K562 (cell line): ENCODE data around the gene SUSD3. TPM values are rescaled to one million over a fixed set of nuclear protein-coding genes. Genes with fewer than 3 reads are reported as not detected.

ENCODE experiments used
- ARID1B ChIP-seq: fragments of 450-650 bp; IDR thresholded peaks from 2 replicates; pipeline ENCODE4 v1.6.1; 2016; ENCODE audit warnings: antibody characterized with exemption, mild to moderate bottlenecking, inconsistent platforms
- BCL6 ChIP-seq: fragments of 250-450 bp; sonication (Bioruptor Pico); IDR thresholded peaks from 2 replicates; pipeline ENCODE4 v1.4.0; 2020
- CBX3 ChIP-seq, 2 experiments: IDR thresholded peaks; 1 replicate in 1 of 2; 2 replicates in 1 of 2; pipeline ENCODE4 v1.6.1; 2012; ENCODE audit warnings: inconsistent platforms in 2 of 2, low read length in 2 of 2, borderline replicate concordance in 1 of 2, control low read depth in 1 of 2
- EGR1 ChIP-seq: fragments of 450-650 bp; conservative IDR thresholded peaks from 2 replicates; pipeline ENCODE4 v1.6.1; 2017; ENCODE audit warnings: mild to moderate bottlenecking
- HDAC1 ChIP-seq, 2 experiments: fragments of 450-650 bp; IDR thresholded peaks; 2 replicates each; pipeline ENCODE4 v1.6.1; 2016 to 2017; ENCODE audit warnings: inconsistent platforms in 1 of 2, mild to moderate bottlenecking in 1 of 2, moderate library complexity in 1 of 2
- HNRNPH1 ChIP-seq: fragments of 200-400 bp; formaldehyde crosslinking; optimal IDR thresholded peaks from 2 replicates; pipeline ENCODE3; 2017; ENCODE audit warnings: low read depth, mild to moderate bottlenecking, low read length, moderate library complexity
- HOXB6 ChIP-seq: fragments of 250-450 bp; sonication (Bioruptor Pico); IDR thresholded peaks from 2 replicates; pipeline ENCODE4 v1.5.1; 2022; ENCODE audit warnings: mild to moderate bottlenecking, borderline replicate concordance
- MED1 ChIP-seq: sonication (generic); formaldehyde crosslinking; IDR thresholded peaks from 2 replicates; pipeline ENCODE4 v1.8.1; 2023; ENCODE audit warnings: missing genetic modification reagents, borderline replicate concordance
- NELFE ChIP-seq: IDR thresholded peaks from 2 replicates; pipeline ENCODE4 v1.6.1; 2011; ENCODE audit warnings: mild to moderate bottlenecking; ENCODE audit not compliant: insufficient read depth, insufficient read length
- NFRKB ChIP-seq: fragments of 450-650 bp; IDR thresholded peaks from 2 replicates; pipeline ENCODE4 v1.6.1; 2016; ENCODE audit warnings: low read depth
- PHB ChIP-seq: fragments of 250-450 bp; sonication (Bioruptor Pico); IDR thresholded peaks from 2 replicates; pipeline ENCODE4 v1.5.0; 2021
- POLR2AphosphoS5 ChIP-seq: IDR thresholded peaks from 2 replicates; pipeline ENCODE4 v1.6.1; 2011; ENCODE audit warnings: mild to moderate bottlenecking, low read depth, low read length, moderate library complexity; ENCODE audit not compliant: control insufficient read depth, insufficient read depth
- RB1 ChIP-seq: fragments of 450-650 bp; IDR thresholded peaks from 2 replicates; pipeline ENCODE4 v1.6.1; 2017; ENCODE audit warnings: low read depth, mild to moderate bottlenecking
- RBM22 ChIP-seq: fragments of 200-400 bp; formaldehyde crosslinking; IDR thresholded peaks from 2 replicates; pipeline ENCODE4 v1.6.1; 2018; ENCODE audit warnings: low read length, low read depth; ENCODE audit not compliant: poor library complexity, severe bottlenecking
- RCOR1 ChIP-seq, 2 experiments: IDR thresholded peaks; 2 replicates each; pipeline ENCODE4 v1.6.1; 2012; ENCODE audit warnings: low read depth in 2 of 2, low read length in 2 of 2, borderline replicate concordance in 1 of 2, improper control_type of control experiment in 1 of 2
- SETDB1 ChIP-seq: IDR thresholded peaks from one replicate; pipeline ENCODE4 v1.6.1; 2012; ENCODE audit warnings: low read length, control low read depth, inconsistent platforms
- SRSF7 ChIP-seq: fragments of 200-400 bp; formaldehyde crosslinking; optimal IDR thresholded peaks from 2 replicates; pipeline ENCODE3; 2017; ENCODE audit warnings: mild to moderate bottlenecking, low read depth, low read length
- TAF15 ChIP-seq: fragments of 200-400 bp; formaldehyde crosslinking; IDR thresholded peaks from 2 replicates; pipeline ENCODE4 v1.6.1; 2017; ENCODE audit warnings: mild to moderate bottlenecking, low read depth, low read length, moderate library complexity
- TBP ChIP-seq: optimal IDR thresholded peaks from 2 replicates; pipeline ENCODE3; 2011; ENCODE audit warnings: low read depth, low read length, improper control_type of control experiment
- ZFP1 ChIP-seq: fragments of 450-650 bp; formaldehyde crosslinking; IDR thresholded peaks from 2 replicates; pipeline ENCODE4 v1.4.0; 2020; ENCODE audit warnings: mild to moderate bottlenecking, mixed read lengths
- ZFPM2 ChIP-seq: fragments of 250-450 bp; sonication (Bioruptor Pico); IDR thresholded peaks from 2 replicates; pipeline ENCODE4 v1.5.1; 2022; ENCODE audit warnings: mild to moderate bottlenecking
- ZNF134 ChIP-seq: fragments of 250-450 bp; sonication (Bioruptor Pico); conservative IDR thresholded peaks from 2 replicates; pipeline ENCODE4 v1.4.0; 2020
- ZNF140 ChIP-seq: fragments of 250-450 bp; sonication (Bioruptor Pico); IDR thresholded peaks from 2 replicates; pipeline ENCODE4 v1.8.0; 2021; ENCODE audit warnings: moderate library complexity, mild to moderate bottlenecking, inconsistent platforms
- ZNF282 ChIP-seq: sonication (generic); formaldehyde crosslinking; IDR thresholded peaks from 2 replicates; pipeline ENCODE4 v1.8.1; 2023; ENCODE audit warnings: missing genetic modification reagents
- ZNF764 ChIP-seq: fragments of 250-450 bp; sonication (Bioruptor Pico); IDR thresholded peaks from 2 replicates; pipeline ENCODE4 v1.4.0; 2020; ENCODE audit warnings: low read depth, mild to moderate bottlenecking, moderate library complexity
- ZNF830 ChIP-seq: fragments of 250-450 bp; sonication (Bioruptor Pico); IDR thresholded peaks from 2 replicates; pipeline ENCODE4 v1.5.0; 2021; ENCODE audit warnings: mild to moderate bottlenecking
- ZSCAN29 ChIP-seq: fragments of 450-650 bp; IDR thresholded peaks from 2 replicates; pipeline ENCODE4 v1.6.1; 2017
- polyA plus RNA-seq, 8 experiments: library from polyadenylated mRNA; depleted of rRNA in 4 of 8; stranded (reverse) in 5 of 8; unstranded in 3 of 8; fragments of >200 nt; fragmentation: Nextera tagmentation in 2 of 8; fragmentation: Illumina TruSeq in 1 of 8; extraction: Ambion mirVana in 2 of 8; extraction: Trizol in 1 of 8; gene quantifications; 2 replicates each; pipeline versions ENCODE4 v1.2.1 to v1.2.3, GENCODE V29; 2011 to 2014; ENCODE audit warnings: inconsistent platforms in 1 of 8, missing spikeins in 1 of 8
- total RNA-seq, 7 experiments: library from RNA; depleted of rRNA in 6 of 7; stranded (reverse); fragments of >200 nt in 6 of 7; fragmentation: Illumina TruSeq in 2 of 7; extraction: Trizol in 2 of 7; gene quantifications; 2 replicates each; pipeline versions ENCODE4 v1.2.1 to v1.2.3, GENCODE V29; 2011 to 2021; ENCODE audit warnings: low replicate concordance in 1 of 7
- TF ChIP-seq, protein P1 (sequence below): fragments of 250-450 bp; sonication (Bioruptor Pico); IDR thresholded peaks from 2 replicates; pipeline ENCODE4 v1.5.0; 2020; ENCODE audit warnings: mild to moderate bottlenecking
- TF ChIP-seq, protein P2 (sequence below), 2 experiments: fragments of 250-450 bp in 1 of 2; fragments of 450-650 bp in 1 of 2; sonication (Bioruptor Pico) in 1 of 2; IDR thresholded peaks; 2 replicates each; pipeline versions ENCODE4 v1.6.1 to v1.8.0; 2016 to 2021; ENCODE audit warnings: mild to moderate bottlenecking in 2 of 2, moderate library complexity in 2 of 2, missing compliant biosample characterization in 1 of 2, missing genetic modification characterization in 1 of 2
- TF ChIP-seq, protein P3 (sequence below): sonication (generic); formaldehyde crosslinking; IDR thresholded peaks from 2 replicates; pipeline ENCODE4 v1.9.0; 2022; ENCODE audit warnings: mild to moderate bottlenecking, missing genetic modification reagents

SUSD3 gene
- total and polyA plus RNA-seq, 9 of the 15 experiments (the other 6 are each of a cell fraction or from before 2014, with no cell fraction given): 1.3 to 21.7 (median 11.4) TPM

DNA sequence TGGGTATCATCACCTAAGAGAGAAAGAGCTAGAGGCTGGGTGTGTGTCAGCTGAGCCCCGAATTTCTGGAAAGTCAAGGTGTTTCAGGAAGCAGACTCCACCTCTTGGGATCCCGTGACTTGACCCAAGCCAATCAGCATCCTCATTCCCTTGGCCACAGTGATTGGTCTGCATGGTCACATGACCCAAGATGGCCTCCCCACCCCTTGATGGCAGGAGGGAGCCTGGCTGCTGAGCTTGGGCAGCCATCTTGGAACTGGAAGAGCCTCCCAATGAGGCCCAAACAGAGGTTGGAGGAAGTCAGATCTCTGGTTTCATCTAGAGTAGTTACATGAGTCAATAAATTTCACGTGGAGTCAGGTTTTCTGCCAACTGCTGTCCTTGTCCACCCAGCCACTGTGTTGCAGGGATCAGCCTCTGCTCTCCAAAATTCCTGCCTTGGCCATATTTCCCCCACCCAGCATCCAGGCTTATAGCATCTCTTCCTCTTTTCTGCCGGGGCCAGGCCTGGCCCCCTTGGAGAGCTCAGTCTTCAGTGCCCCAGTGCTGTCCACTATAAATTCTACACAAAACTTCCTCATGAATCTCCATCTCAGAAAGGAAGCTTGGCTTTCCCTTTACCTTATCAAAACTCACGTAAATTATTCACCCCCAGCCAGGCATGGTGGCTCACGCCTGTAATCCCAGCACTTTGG is 17.2 kb upstream of the SUSD3 start (continued):
- TF ChIP-seq, protein P1, sequence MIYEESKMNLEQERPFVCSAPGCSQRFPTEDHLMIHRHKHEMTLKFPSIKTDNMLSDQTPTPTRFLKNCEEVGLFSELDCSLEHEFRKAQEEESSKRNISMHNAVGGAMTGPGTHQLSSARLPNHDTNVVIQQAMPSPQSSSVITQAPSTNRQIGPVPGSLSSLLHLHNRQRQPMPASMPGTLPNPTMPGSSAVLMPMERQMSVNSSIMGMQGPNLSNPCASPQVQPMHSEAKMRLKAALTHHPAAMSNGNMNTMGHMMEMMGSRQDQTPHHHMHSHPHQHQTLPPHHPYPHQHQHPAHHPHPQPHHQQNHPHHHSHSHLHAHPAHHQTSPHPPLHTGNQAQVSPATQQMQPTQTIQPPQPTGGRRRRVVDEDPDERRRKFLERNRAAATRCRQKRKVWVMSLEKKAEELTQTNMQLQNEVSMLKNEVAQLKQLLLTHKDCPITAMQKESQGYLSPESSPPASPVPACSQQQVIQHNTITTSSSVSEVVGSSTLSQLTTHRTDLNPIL (CRISPR knock-in tag): no peak
- TF ChIP-seq ZNF134 (CRISPR knock-in tag): no peak
- no peak for TF ChIP-seq EGR1
- no peak for TF ChIP-seq ZNF764 (CRISPR knock-in tag)
- peak; percentile 58; the same call in 1 of the 2 replicates for TF ChIP-seq NFRKB
- peak in 1 of 2 experiments; percentile 90; a peak in 2 of 3 replicates for TF ChIP-seq CBX3 (IDR thresholded peaks at IDR 0.05; ENCODE audit: borderline replicate concordance in 1 of 2, low read length in 2 of 2)
- TF ChIP-seq ARID1B: no peak
- no peak for TF ChIP-seq HOXB6 (CRISPR knock-in tag)
- TF ChIP-seq NELFE: no peak
- TF ChIP-seq SETDB1: no peak
- TF ChIP-seq RB1: no peak
- no peak for TF ChIP-seq MED1 (CRISPR knock-in tag)
- TF ChIP-seq ZNF140: no peak
- no peak for TF ChIP-seq ZSCAN29
- no peak for TF ChIP-seq RBM22
- no peak for TF ChIP-seq ZNF830 (CRISPR knock-in tag)
- TF ChIP-seq POLR2AphosphoS5: no peak
- no peak for TF ChIP-seq ZFPM2 (CRISPR knock-in tag)
- TF ChIP-seq TAF15: no peak
- no peak for TF ChIP-seq SRSF7
- TF ChIP-seq PHB (CRISPR knock-in tag): no peak
- no peak for TF ChIP-seq HNRNPH1
- no peak for TF ChIP-seq BCL6
- no peak for TF ChIP-seq TBP
- no peak for TF ChIP-seq RCOR1 (IDR thresholded peaks at IDR 0.05; ENCODE audit: borderline replicate concordance in 1 of 2, low read depth in 2 of 2, low read length in 2 of 2)
- no peak for TF ChIP-seq ZFP1 (CRISPR knock-in tag)
- no peak for TF ChIP-seq HDAC1 (IDR thresholded peaks at IDR 0.05)
- TF ChIP-seq, protein P2, sequence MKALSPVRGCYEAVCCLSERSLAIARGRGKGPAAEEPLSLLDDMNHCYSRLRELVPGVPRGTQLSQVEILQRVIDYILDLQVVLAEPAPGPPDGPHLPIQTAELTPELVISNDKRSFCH (CRISPR knock-in tag; IDR thresholded peaks at IDR 0.05): no peak
- TF ChIP-seq, protein P2 (tag; IDR thresholded peaks at IDR 0.05): no peak
- no peak for TF ChIP-seq ZNF282 (CRISPR knock-in tag)
- TF ChIP-seq, protein P3, sequence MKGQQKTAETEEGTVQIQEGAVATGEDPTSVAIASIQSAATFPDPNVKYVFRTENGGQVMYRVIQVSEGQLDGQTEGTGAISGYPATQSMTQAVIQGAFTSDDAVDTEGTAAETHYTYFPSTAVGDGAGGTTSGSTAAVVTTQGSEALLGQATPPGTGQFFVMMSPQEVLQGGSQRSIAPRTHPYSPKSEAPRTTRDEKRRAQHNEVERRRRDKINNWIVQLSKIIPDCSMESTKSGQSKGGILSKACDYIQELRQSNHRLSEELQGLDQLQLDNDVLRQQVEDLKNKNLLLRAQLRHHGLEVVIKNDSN (CRISPR knock-in tag): peak; percentile 96
